GM19463 (cell line): ENCODE results near the gene SCN4B.

Source experiments
- ATAC-seq: cut with Tn5 transposase; IDR thresholded peaks from one replicate; pipeline ENCODE4 v1.9.1; 2021; ENCODE audit warnings: mild to moderate bottlenecking, moderate library complexity; ENCODE audit not compliant: unreplicated experiment

SCN4B gene

GRCh38 chr11:118175031-118175992 lies 22.7 kb upstream of the SCN4B start:
- no peak for ATAC-seq

- ATAC-seq = no peak
Observed at GRCh38 chr11:118174006-118174567, 21.5 kb upstream of the SCN4B start.

GRCh38 chr11:118172356-118172755 lies 19.7 kb upstream of the SCN4B start:
- no peak for ATAC-seq

- no peak for ATAC-seq
Observed at GRCh38 chr11:118171269-118172062, 18.8 kb upstream of the SCN4B start.

- ATAC-seq = no peak
Observed at GRCh38 chr11:118170882-118171268, 18.3 kb upstream of the SCN4B start.

GRCh38 chr11:118170231-118170630 lies 17.6 kb upstream of the SCN4B start:
- ATAC-seq = no peak

GRCh38 chr11:118169300-118170140 lies 16.9 kb upstream of the SCN4B start:
- no peak for ATAC-seq

- no peak for ATAC-seq
Observed at GRCh38 chr11:118168751-118169150, 16.1 kb upstream of the SCN4B start.

GRCh38 chr11:118168316-118168715 lies 15.7 kb upstream of the SCN4B start:
- no peak for ATAC-seq

GRCh38 chr11:118167906-118168305 lies 15.3 kb upstream of the SCN4B start:
- no peak for ATAC-seq

GRCh38 chr11:118167253-118167652 lies 14.6 kb upstream of the SCN4B start:
- no peak for ATAC-seq

GRCh38 chr11:118166641-118167040 lies 14.0 kb upstream of the SCN4B start:
- no peak for ATAC-seq

GRCh38 chr11:118164885-118165284 lies 12.3 kb upstream of the SCN4B start:
- no peak for ATAC-seq

- no peak for ATAC-seq
Observed at GRCh38 chr11:118163494-118163893, 10.9 kb upstream of the SCN4B start.

GRCh38 chr11:118162846-118163245 lies 10.2 kb upstream of the SCN4B start:
- ATAC-seq = no peak

GRCh38 chr11:118161786-118162185 lies 9.2 kb upstream of the SCN4B start:
- no peak for ATAC-seq

- no peak for ATAC-seq
Observed at GRCh38 chr11:118157186-118157895, 4.7 kb upstream of the SCN4B start.

- no peak for ATAC-seq
Observed at GRCh38 chr11:118156531-118157185, 4.0 kb upstream of the SCN4B start.

- ATAC-seq = no peak
Observed at GRCh38 chr11:118155776-118156530, 3.3 kb upstream of the SCN4B start.
